Neutrophil (primary cell): ENCODE data around the gene TFEB.

Experiments
- H3K27ac ChIP-seq: fragments of 200-600 bp; sonication (generic); 2 replicates; pipeline ENCODE4 v1.5.1; 2016; ENCODE audit warnings: mild to moderate bottlenecking, moderate library complexity
- H3K27me3 ChIP-seq: fragments of 200-600 bp; sonication (generic); 2 replicates; pipeline ENCODE4 v1.6.0; 2016; ENCODE audit warnings: mild to moderate bottlenecking
- H3K36me3 ChIP-seq: fragments of 200-600 bp; sonication (generic); 2 replicates; pipeline ENCODE4 v1.5.1; 2017
- H3K4me1 ChIP-seq, 2 experiments: fragments of 200-600 bp in 1 of 2; sonication (generic) in 1 of 2; 1 replicate in 1 of 2; 2 replicates in 1 of 2; pipeline versions ENCODE4 v1.5.1 to v1.6.1; 2013 to 2016; ENCODE audit warnings: low read depth in 1 of 2, low read length in 1 of 2, mild to moderate bottlenecking in 1 of 2, moderate library complexity in 1 of 2; ENCODE audit not compliant: control insufficient read depth in 1 of 2, insufficient read depth in 1 of 2
- H3K4me3 ChIP-seq, 2 experiments: fragments of 200-600 bp in 1 of 2; sonication (generic) in 1 of 2; 1 replicate in 1 of 2; 2 replicates in 1 of 2; pipeline ENCODE4 v1.5.1; 2013 to 2016; ENCODE audit warnings: low read depth in 1 of 2, low read length in 1 of 2, mild to moderate bottlenecking in 1 of 2, moderate library complexity in 1 of 2
- H3K9me3 ChIP-seq: fragments of 200-600 bp; sonication (generic); 2 replicates; pipeline ENCODE4 v1.5.1; 2016
- CTCF ChIP-seq: fragments of 200-600 bp; sonication (generic); IDR thresholded peaks from 2 replicates; pipeline ENCODE4 v1.5.1; 2016; ENCODE audit warnings: antibody characterized with exemption

TFEB gene

GRCh38 chr6:41744236-41744787 lies 8.9 kb upstream of the TFEB start:
- no peaks in the 10 kb centered on the region for H3K36me3 ChIP-seq
- H3K9me3 ChIP-seq: no peaks in the 10 kb centered on the region
- no peak overlapping the region for H3K27ac ChIP-seq
- no peaks in the 10 kb centered on the region for H3K4me1 ChIP-seq
- H3K4me3 ChIP-seq: no peak overlapping the region
- TF ChIP-seq CTCF: no peak
- H3K27me3 ChIP-seq: no peaks in the 10 kb centered on the region

DNA sequence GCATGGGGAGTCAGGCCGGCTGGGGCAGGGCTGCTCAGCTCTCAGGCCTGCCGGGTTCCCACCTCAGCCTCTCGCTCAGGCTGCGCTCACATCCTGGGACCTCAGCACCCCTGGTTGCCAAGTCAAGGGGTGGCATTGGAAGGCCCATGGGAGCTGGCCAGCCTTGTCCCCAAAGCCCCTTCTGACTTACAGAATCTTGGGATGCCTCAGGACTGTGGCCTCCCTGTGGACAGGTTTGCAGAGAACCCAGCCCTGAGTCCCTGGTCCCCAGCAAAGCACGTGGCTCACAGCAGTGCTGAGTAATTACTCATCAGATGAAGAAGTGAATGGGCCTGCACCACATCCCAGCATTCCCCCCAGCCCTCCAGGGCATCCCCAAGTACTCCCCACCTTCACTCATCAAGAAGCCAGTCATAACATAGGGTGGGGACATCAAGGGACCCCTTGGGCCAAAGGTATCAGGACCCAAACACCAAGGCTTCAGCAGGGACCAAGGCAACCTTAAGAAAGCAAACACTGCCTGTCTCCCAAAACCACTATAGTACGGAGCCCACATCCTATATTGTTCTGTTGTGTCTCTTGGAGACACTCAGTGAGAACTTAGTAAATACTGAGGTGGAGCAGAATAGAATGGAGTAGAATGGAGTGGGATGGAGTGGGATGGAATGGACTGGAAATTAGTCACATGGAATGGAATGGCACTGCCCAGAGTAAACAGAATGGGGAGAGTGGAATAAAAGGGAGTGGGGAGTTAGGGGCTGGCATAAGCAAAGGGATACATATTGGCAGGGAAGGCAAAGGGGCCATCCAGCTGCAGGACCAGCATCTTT lies 8.2 kb upstream of the TFEB start:
- Histone ChIP-seq H3K27me3 (no peaks in the 10 kb centered on the region), H3K9me3 (no peaks in the 10 kb centered on the region), H3K27ac (no peak overlapping the region), H3K4me1 (no peaks in the 10 kb centered on the region), H3K36me3 (no peaks in the 10 kb centered on the region), H3K4me3 (no peak overlapping the region)
- TF ChIP-seq CTCF: no peak

GRCh38 chr6:41741625-41742490 lies 6.5 kb upstream of the TFEB start:
- Histone ChIP-seq H3K4me3 (no peak overlapping the region), H3K4me1 (no peaks in the 10 kb centered on the region), H3K9me3 (no peaks in the 10 kb centered on the region), H3K27me3 (no peaks in the 10 kb centered on the region), H3K36me3 (no peaks in the 10 kb centered on the region), H3K27ac (no peak overlapping the region)
- TF ChIP-seq CTCF: no peak

- Histone ChIP-seq H3K27me3 (no peaks in the 10 kb centered on the region), H3K4me3 (no peak overlapping the region), H3K27ac (no peak overlapping the region), H3K36me3 (no peaks in the 10 kb centered on the region), H3K9me3 (no peaks in the 10 kb centered on the region), H3K4me1 (peaks cover 4 to 5% of the 10 kb centered on the region in 2 experiments)
- TF ChIP-seq CTCF: no peak
Measured at GRCh38 chr6:41740366-41741162, 5.2 kb upstream of the TFEB start.

GRCh38 chr6:41739041-41739440 lies 3.6 kb upstream of the TFEB start:
- H3K9me3 ChIP-seq: no peaks in the 10 kb centered on the region

More at GRCh38 chr6:41739041-41739440, 3.6 kb upstream of the TFEB start:
- no peaks in the 10 kb centered on the region for H3K36me3 ChIP-seq
- no peak overlapping the region for H3K27ac ChIP-seq
- H3K4me1 ChIP-seq: peaks cover 4 to 8% of the 10 kb centered on the region in 2 experiments
- H3K4me3 ChIP-seq: no peak overlapping the region
- no peaks in the 10 kb centered on the region for H3K27me3 ChIP-seq
- no peak for TF ChIP-seq CTCF
